Kidney (tissue), 14 donors: ENCODE data around the gene NR3C1. TPM values are rescaled to one million over a fixed set of nuclear protein-coding genes. Genes with fewer than 3 reads are reported as not detected.

Source experiments
- DNase-seq, 5 donors: peaks; one replicate each; pipeline ENCODE4 v3.0.0-alpha.2; 2013 to 2020
- FAIRE-seq: peaks from 2 replicates; lab custom pipeline; 2012; peaks lifted over from hg19 to GRCh38; lab: Jason Lieb, UNC
- H3K27ac ChIP-seq, 2 donors: one replicate each; pipeline ENCODE4 v1.7.0; 2013; ENCODE audit warnings: low read depth in 2 of 2, low read length in 2 of 2, inconsistent platforms in 1 of 2
- H3K27me3 ChIP-seq: one replicate; pipeline ENCODE4 v1.7.1; 2013; ENCODE audit warnings: low read length, inconsistent platforms; ENCODE audit not compliant: control insufficient read depth, insufficient read depth
- H3K36me3 ChIP-seq, 3 donors: one replicate each; pipeline versions ENCODE4 v1.7.0 to v1.7.1; 2013; ENCODE audit warnings: low read length in 3 of 3, control low read depth in 1 of 3, inconsistent platforms in 1 of 3; ENCODE audit not compliant: insufficient read depth in 3 of 3, control insufficient read depth in 2 of 3
- H3K4me1 ChIP-seq, 3 donors: one replicate each; pipeline versions ENCODE4 v1.7.0 to v1.7.1; 2013; ENCODE audit warnings: low read length in 3 of 3, inconsistent platforms in 1 of 3, low read depth in 1 of 3; ENCODE audit not compliant: control insufficient read depth in 2 of 3, insufficient read depth in 2 of 3
- H3K4me3 ChIP-seq, 3 donors: one replicate each; pipeline versions ENCODE4 v1.7.0 to v1.8.1; 2013; ENCODE audit warnings: low read length in 3 of 3, control low read depth in 1 of 3, inconsistent platforms in 1 of 3
- H3K9ac ChIP-seq, 3 donors: one replicate each; pipeline versions ENCODE4 v1.7.0 to v1.7.1; 2013; ENCODE audit warnings: low read length in 3 of 3, control low read depth in 1 of 3, inconsistent platforms in 1 of 3
- H3K9me3 ChIP-seq, 3 donors: one replicate each; pipeline versions ENCODE4 v1.7.0 to v1.7.1; 2013; ENCODE audit warnings: low read length in 3 of 3, control low read depth in 1 of 3, inconsistent platforms in 1 of 3; ENCODE audit not compliant: control insufficient read depth in 2 of 3, insufficient read depth in 1 of 3
- CTCF ChIP-seq: IDR thresholded peaks from 3 replicates; pipeline ENCODE4 v1.5.1; 2012; ENCODE audit warnings: mild to moderate bottlenecking, moderate library complexity, borderline replicate concordance; ENCODE audit not compliant: insufficient read depth; ENCODE audit errors: extremely low read depth
- intact Hi-C: fragments of 100-400 bp; cut with DNase I; formaldehyde crosslinking; loops from one replicate; pipeline ENCODE4 v1.11.1; 2022
- polyA plus RNA-seq: library from polyadenylated mRNA; stranded (reverse); fragments of 350-450 nt; fragmentation: Illumina TruSeq; extraction: RNeasy Lipid Tissue Mini Kit (QIAGEN cat#74804); gene quantifications from one replicate; pipeline ENCODE4 v1.2.3, GENCODE V29; 2014; ENCODE audit warnings: low read depth, low replicate concordance; ENCODE audit not compliant: insufficient read depth
- total RNA-seq: library from RNA; stranded (reverse); fragmentation: NEBNext Ultra II Directional; extraction: Animal tissue kit (Norgen Biotek cat#: 25700); gene quantifications from one replicate; pipeline ENCODE4 v1.2.1, GENCODE V29; 2021
- donor health status: control.
- donor health status: control.
- donor health status: control.
- donor health status: control.
- donor health status: control.
- donor health status: DM: yes; HTN: yes; CAD: no.
- donor health status: Normal renal cell carcinoma (clear cell type).

NR3C1 gene
- total and polyA plus RNA-seq, 2 donors from 2014 or later, result 23.4 to 69.0 TPM

- FAIRE-seq, result no peak
- Histone ChIP-seq H3K27me3 (no peaks in the 10 kb centered on the region), H3K36me3 (no peaks in the 10 kb centered on the region), H3K9ac (no peak overlapping the region), H3K27ac (no peak overlapping the region), H3K9me3 (no peaks in the 10 kb centered on the region), H3K4me1 (peaks cover 0 to 4% (median 0%) of the 10 kb centered on the region in 3 donors), H3K4me3 (no peak overlapping the region)
- DNase-seq, result no peak
- TF ChIP-seq CTCF, result no peak
- intact Hi-C loops, result no loop called here
Measured at GRCh38 chr5:143251190-143251589, 152.3 kb downstream of the NR3C1 start.

- no peak overlapping the region for H3K4me3 ChIP-seq
- no peaks in the 10 kb centered on the region for H3K9me3 ChIP-seq
- peaks cover 0 to 4% (median 0%) of the 10 kb centered on the region in 3 donors for H3K4me1 ChIP-seq
- H3K9ac ChIP-seq, result no peak overlapping the region
- H3K36me3 ChIP-seq, result no peaks in the 10 kb centered on the region
- FAIRE-seq (no peak), DNase-seq (no peak)
- no peaks in the 10 kb centered on the region for H3K27me3 ChIP-seq
- intact Hi-C loops, result no loop called here
- H3K27ac ChIP-seq, result no peak overlapping the region
- TF ChIP-seq CTCF, result no peak
Measured at GRCh38 chr5:143249851-143250250, 153.6 kb downstream of the NR3C1 start.

- Histone ChIP-seq H3K27me3 (no peaks in the 10 kb centered on the region), H3K9me3 (no peaks in the 10 kb centered on the region), H3K4me1 (peaks cover 0 to 4% (median 0%) of the 10 kb centered on the region in 3 donors), H3K4me3 (no peak overlapping the region), H3K27ac (no peak overlapping the region), H3K9ac (no peak overlapping the region), H3K36me3 (no peaks in the 10 kb centered on the region)
- TF ChIP-seq CTCF, result no peak
- intact Hi-C loops, result no loop called here
- FAIRE-seq, result no peak
- DNase-seq, result no peak
Measured at GRCh38 chr5:143248822-143249579, 154.5 kb downstream of the NR3C1 start.
